Suprapubic skin (tissue), 4 donors: ENCODE measurements around the gene GRP. TPM values are rescaled to one million over a fixed set of nuclear protein-coding genes. Genes with fewer than 3 reads are reported as not detected.
"Not testable (repeated sequence)": the region's sequence is repeated elsewhere in the genome, so short reads cannot be mapped to it uniquely, and the experiment has no call there.

Experiments
- DNase-seq, 2 donors: peaks; one replicate each; pipeline ENCODE4 v3.0.0-alpha.2; 2019; ENCODE audit warnings: low spot score in 2 of 2
- H3K27ac ChIP-seq: fragments of 200-600 bp; sonication (generic); one replicate; pipeline ENCODE4 v1.5.1; 2019
- H3K27me3 ChIP-seq: fragments of 200-600 bp; sonication (generic); one replicate; pipeline ENCODE4 v1.5.1; 2019
- H3K36me3 ChIP-seq: fragments of 200-600 bp; sonication (generic); one replicate; pipeline ENCODE4 v1.5.1; 2019
- H3K4me1 ChIP-seq: fragments of 200-600 bp; sonication (generic); one replicate; pipeline ENCODE4 v1.5.1; 2019
- H3K4me3 ChIP-seq: fragments of 200-600 bp; sonication (generic); one replicate; pipeline ENCODE4 v1.5.1; 2019; ENCODE audit warnings: mild to moderate bottlenecking
- H3K9me3 ChIP-seq: fragments of 200-600 bp; sonication (generic); one replicate; pipeline ENCODE4 v1.5.1; 2019
- EP300 ChIP-seq: sonication (generic); formaldehyde crosslinking; IDR thresholded peaks from one replicate; pipeline ENCODE4 v1.6.1; 2017; ENCODE audit warnings: antibody characterized with exemption
- POLR2A ChIP-seq, 2 donors: fragments of 450-650 bp; IDR thresholded peaks; one replicate each; pipeline ENCODE4 v1.6.1; 2017; ENCODE audit warnings: antibody characterized with exemption in 2 of 2, mild to moderate bottlenecking in 2 of 2, moderate library complexity in 2 of 2
- POLR2AphosphoS5 ChIP-seq, 3 donors: sonication (generic); formaldehyde crosslinking; IDR thresholded peaks; one replicate each; pipeline ENCODE4 v1.6.1; 2017; ENCODE audit warnings: antibody characterized with exemption in 3 of 3
- WGBS: methylation state at CpG from one replicate; pipeline ENCODE4 v1.1.5; 2018; 5-methylcytosine and 5-hydroxymethylcytosine counted together
- total RNA-seq, 4 donors: library from RNA; depleted of rRNA; stranded (reverse); fragments of >200 nt; gene quantifications; one replicate each; pipeline ENCODE4 v1.1.0, GENCODE V29; 2016
- TF ChIP-seq, protein P1 (sequence below), 2 donors: fragments of 200-600 bp in 1 of 2; fragments of 450-650 bp in 1 of 2; sonication (generic) in 1 of 2; IDR thresholded peaks; one replicate each; pipeline ENCODE4 v1.5.1; 2016 to 2019; ENCODE audit warnings: antibody characterized with exemption in 2 of 2, mild to moderate bottlenecking in 1 of 2, moderate library complexity in 1 of 2

The GRP gene
- total RNA-seq, 4 donors from 2014 or later: not detected

DNA sequence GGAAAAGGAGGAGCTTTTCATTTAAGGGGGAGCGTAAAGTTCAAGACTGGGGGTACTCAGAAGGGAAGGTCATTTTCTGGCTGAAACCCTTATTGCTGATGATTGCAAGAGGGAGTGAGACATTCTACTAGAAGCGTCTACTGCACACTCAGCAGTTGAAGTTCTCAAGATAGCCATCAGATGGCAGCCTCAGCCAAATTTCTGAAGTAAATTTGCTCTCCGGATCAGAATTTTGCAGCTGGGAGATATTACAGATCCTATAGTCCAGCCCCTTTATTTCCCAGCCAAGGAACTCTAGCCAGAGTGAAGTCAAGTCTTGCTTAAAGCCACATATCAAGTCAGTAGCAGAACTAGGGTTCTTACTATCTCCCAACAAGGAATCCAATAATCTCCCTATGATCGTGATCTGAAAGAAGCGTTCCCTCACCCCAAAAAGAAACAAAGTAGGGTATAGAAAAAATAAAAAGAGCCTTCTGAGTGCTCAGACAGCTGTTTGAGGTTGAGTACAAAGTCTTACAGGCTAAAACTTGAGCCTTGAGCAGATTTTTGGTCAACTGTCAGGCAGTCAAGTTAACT, 29.3 kb downstream of the GRP start:
- 24% methylated on average over 5 of the region's 5 CpGs for WGBS
- Histone ChIP-seq H3K27me3 (peaks cover 30% of the 10 kb centered on the region), H3K36me3 (no peaks in the 10 kb centered on the region), H3K9me3 (no peaks in the 10 kb centered on the region), H3K4me1 (no peaks in the 10 kb centered on the region), H3K4me3 (no peak overlapping the region), H3K27ac (no peak overlapping the region)
- no peak for DNase-seq
- TF ChIP-seq, protein P1, sequence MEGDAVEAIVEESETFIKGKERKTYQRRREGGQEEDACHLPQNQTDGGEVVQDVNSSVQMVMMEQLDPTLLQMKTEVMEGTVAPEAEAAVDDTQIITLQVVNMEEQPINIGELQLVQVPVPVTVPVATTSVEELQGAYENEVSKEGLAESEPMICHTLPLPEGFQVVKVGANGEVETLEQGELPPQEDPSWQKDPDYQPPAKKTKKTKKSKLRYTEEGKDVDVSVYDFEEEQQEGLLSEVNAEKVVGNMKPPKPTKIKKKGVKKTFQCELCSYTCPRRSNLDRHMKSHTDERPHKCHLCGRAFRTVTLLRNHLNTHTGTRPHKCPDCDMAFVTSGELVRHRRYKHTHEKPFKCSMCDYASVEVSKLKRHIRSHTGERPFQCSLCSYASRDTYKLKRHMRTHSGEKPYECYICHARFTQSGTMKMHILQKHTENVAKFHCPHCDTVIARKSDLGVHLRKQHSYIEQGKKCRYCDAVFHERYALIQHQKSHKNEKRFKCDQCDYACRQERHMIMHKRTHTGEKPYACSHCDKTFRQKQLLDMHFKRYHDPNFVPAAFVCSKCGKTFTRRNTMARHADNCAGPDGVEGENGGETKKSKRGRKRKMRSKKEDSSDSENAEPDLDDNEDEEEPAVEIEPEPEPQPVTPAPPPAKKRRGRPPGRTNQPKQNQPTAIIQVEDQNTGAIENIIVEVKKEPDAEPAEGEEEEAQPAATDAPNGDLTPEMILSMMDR (IDR thresholded peaks at IDR 0.05): peak; percentile 46 to 79
- no peak for TF ChIP-seq POLR2AphosphoS5 (IDR thresholded peaks at IDR 0.05)

GRCh38 chr18:59255491-59255890, 35.5 kb downstream of the GRP start:
- not testable (repeated sequence) for H3K9me3 ChIP-seq, DNase-seq, H3K4me1 ChIP-seq, H3K36me3 ChIP-seq, H3K4me3 ChIP-seq, H3K27ac ChIP-seq
- WGBS: 88% methylated on average over 3 of the region's 30 CpGs
- H3K27me3 ChIP-seq: peaks cover 15% of the 10 kb centered on the region

DNA sequence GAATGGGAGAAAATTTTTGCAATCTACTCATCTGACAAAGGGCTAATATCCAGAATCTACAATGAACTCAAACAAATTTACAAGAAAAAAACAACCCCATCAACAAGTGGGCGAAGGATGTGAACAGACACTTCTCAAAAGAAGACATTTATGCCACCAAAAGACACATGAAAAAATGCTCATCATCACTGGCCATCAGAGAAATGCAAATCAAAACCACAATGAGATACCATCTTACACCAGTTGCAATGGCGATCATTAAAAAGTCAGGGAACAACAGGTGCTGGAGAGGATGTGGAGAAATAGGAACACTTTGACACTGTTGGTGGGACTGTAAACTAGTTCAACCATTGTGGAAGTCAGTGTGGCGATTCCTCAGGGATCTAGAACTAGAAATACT, 41.9 kb downstream of the GRP start:
- 88% methylated on average over 3 of the region's 3 CpGs for WGBS
- not testable (repeated sequence) for DNase-seq, H3K27ac ChIP-seq, H3K36me3 ChIP-seq, H3K9me3 ChIP-seq, H3K4me3 ChIP-seq
- Histone ChIP-seq H3K27me3 (peaks cover 53% of the 10 kb centered on the region), H3K4me1 (peaks cover 12% of the 10 kb centered on the region)

GRCh38 chr18:59262243-59262642, 42.3 kb downstream of the GRP start:
- H3K27me3 ChIP-seq: peaks cover 53% of the 10 kb centered on the region
- 100% methylated on average over 2 of the region's 2 CpGs for WGBS

GRCh38 chr18:59263661-59264060, 43.7 kb downstream of the GRP start:
- Histone ChIP-seq H3K27me3 (peaks cover 63% of the 10 kb centered on the region), H3K27ac (no peak overlapping the region), H3K4me3 (no peak overlapping the region), H3K9me3 (no peaks in the 10 kb centered on the region), H3K36me3 (no peaks in the 10 kb centered on the region), H3K4me1 (peaks cover 27% of the 10 kb centered on the region)
- 23% methylated on average over 16 of the region's 16 CpGs for WGBS
- TF ChIP-seq POLR2AphosphoS5 (IDR thresholded peaks at IDR 0.05): no peak
- no peak for TF ChIP-seq POLR2A (IDR thresholded peaks at IDR 0.05)
- TF ChIP-seq EP300: no peak
- TF ChIP-seq, protein P1 (IDR thresholded peaks at IDR 0.05): no peak
- DNase-seq: no peak

More at GRCh38 chr18:59262243-59262642, 42.3 kb downstream of the GRP start:
- peaks cover 12% of the 10 kb centered on the region for H3K4me1 ChIP-seq
- not testable (repeated sequence) for H3K4me3 ChIP-seq, H3K9me3 ChIP-seq, H3K36me3 ChIP-seq, DNase-seq, H3K27ac ChIP-seq

- no peak for DNase-seq
- 13% methylated on average over 13 of the region's 17 CpGs for WGBS
Observed at GRCh38 chr18:59264121-59264571, 44.2 kb downstream of the GRP start.

More at GRCh38 chr18:59264121-59264571, 44.2 kb downstream of the GRP start:
- H3K27me3 ChIP-seq: peaks cover 68% of the 10 kb centered on the region
- TF ChIP-seq, protein P1 (IDR thresholded peaks at IDR 0.05): no peak
- TF ChIP-seq EP300 (no peak), POLR2AphosphoS5 (IDR thresholded peaks at IDR 0.05) (no peak), POLR2A (IDR thresholded peaks at IDR 0.05) (no peak)
- H3K9me3 ChIP-seq: no peaks in the 10 kb centered on the region
- no peak overlapping the region for H3K4me3 ChIP-seq
- H3K4me1 ChIP-seq: peaks cover 31% of the 10 kb centered on the region
- H3K36me3 ChIP-seq: no peaks in the 10 kb centered on the region
- no peak overlapping the region for H3K27ac ChIP-seq
